ENCODE measurements around the gene FLRT2. TPM values are rescaled to one million over a fixed set of nuclear protein-coding genes. Genes with fewer than 3 reads are reported as not detected.
A peak's percentile ranks its signal among the peaks of the same experiment; 100 is the strongest.

FLRT2 gene
- total RNA-seq, 1 donor, result 39.1 TPM

- Histone ChIP-seq H3K4me2 (ENCODE audit: insufficient read depth, low read length) (peak overlapping the region; percentile 99), H3K79me2 (ENCODE audit: insufficient read depth, low read length) (peaks cover 6% of the 10 kb centered on the region), H4K20me1 (ENCODE audit: insufficient read depth, low read length) (no peaks in the 10 kb centered on the region), H3K27ac (ENCODE audit: low read depth, low read length) (peak overlapping the region; percentile 94), H2AFZ (ENCODE audit: low read length) (no peak overlapping the region), H3K9me3 (ENCODE audit: low read depth, low read length) (no peaks in the 10 kb centered on the region), H3K27me3 (ENCODE audit: insufficient read depth, low read length) (no peaks in the 10 kb centered on the region), H3K4me3 (ENCODE audit: insufficient read depth, low read length) (peak overlapping the region; percentile 73), H3K36me3 (ENCODE audit: insufficient read depth, low read length) (no peaks in the 10 kb centered on the region), H3K4me1 (ENCODE audit: insufficient read depth, low read length) (peaks cover 35% of the 10 kb centered on the region)
- TF ChIP-seq CTCF (IDR thresholded peaks at IDR 0.05; ENCODE audit: extremely low read depth, low read depth, low read length), result no peak
- no peak for DNase-seq (ENCODE audit: insufficient read length, low spot score, missing footprints)
These were observed 2.4 kb upstream of the FLRT2 start for GRCh38 chr14:85527445-85528035.

- peaks cover 40% of the 10 kb centered on the region for H3K4me1 ChIP-seq (ENCODE audit: insufficient read depth, low read length)
- H3K36me3 ChIP-seq (ENCODE audit: insufficient read depth, low read length), result no peaks in the 10 kb centered on the region
- TF ChIP-seq CTCF (IDR thresholded peaks at IDR 0.05; ENCODE audit: extremely low read depth, low read depth, low read length), result peak; percentile 77
- H3K9me3 ChIP-seq (ENCODE audit: low read depth, low read length), result no peaks in the 10 kb centered on the region
- H3K4me2 ChIP-seq (ENCODE audit: insufficient read depth, low read length), result peak overlapping the region; percentile 99
- peak overlapping the region; percentile 94 for H3K27ac ChIP-seq (ENCODE audit: low read depth, low read length)
- peak; percentile 92 for DNase-seq (ENCODE audit: insufficient read length, low spot score, missing footprints)
- H3K79me2 ChIP-seq (ENCODE audit: insufficient read depth, low read length), result peaks cover 11% of the 10 kb centered on the region
- no peaks in the 10 kb centered on the region for H4K20me1 ChIP-seq (ENCODE audit: insufficient read depth, low read length)
- H3K4me3 ChIP-seq (ENCODE audit: insufficient read depth, low read length), result peak overlapping the region; percentile 73
- no peaks in the 10 kb centered on the region for H3K27me3 ChIP-seq (ENCODE audit: insufficient read depth, low read length)
- H2AFZ ChIP-seq (ENCODE audit: low read length), result peak overlapping the region; percentile 95
These were observed 1.7 kb upstream of the FLRT2 start for GRCh38 chr14:85528080-85528896.

GRCh38 chr14:85528897-85529631 is 880 bp upstream of the FLRT2 start:
- Histone ChIP-seq H3K9me3 (ENCODE audit: low read depth, low read length) (no peaks in the 10 kb centered on the region), H3K4me2 (ENCODE audit: insufficient read depth, low read length) (peak overlapping the region; percentile 99), H2AFZ (ENCODE audit: low read length) (peak overlapping the region; percentile 95), H3K4me1 (ENCODE audit: insufficient read depth, low read length) (peaks cover 40% of the 10 kb centered on the region), H3K36me3 (ENCODE audit: insufficient read depth, low read length) (no peaks in the 10 kb centered on the region), H4K20me1 (ENCODE audit: insufficient read depth, low read length) (no peaks in the 10 kb centered on the region), H3K27ac (ENCODE audit: low read depth, low read length) (peak overlapping the region; percentile 94), H3K79me2 (ENCODE audit: insufficient read depth, low read length) (peaks cover 19% of the 10 kb centered on the region), H3K27me3 (ENCODE audit: insufficient read depth, low read length) (no peaks in the 10 kb centered on the region), H3K4me3 (ENCODE audit: insufficient read depth, low read length) (peak overlapping the region; percentile 73)
- TF ChIP-seq CTCF (IDR thresholded peaks at IDR 0.05; ENCODE audit: extremely low read depth, low read depth, low read length), result no peak
- DNase-seq (ENCODE audit: insufficient read length, low spot score, missing footprints), result no peak
